GM12878 (cell line): ENCODE results near the gene PLCB4. TPM values are rescaled to one million over a fixed set of nuclear protein-coding genes. Genes with fewer than 3 reads are reported as not detected.

Source experiments
- ATAC-seq: fragments of 200-7000 bp; cut with Tn5 transposase; 3 replicates; pipeline ENCODE4 v1.9.1; 2020; ENCODE audit warnings: mild to moderate bottlenecking, moderate library complexity
- BruUV-seq: library from RNA; stranded (reverse); fragments of 400-500 nt; replicated peaks from 2 replicates; lab custom pipeline; 2021; lab: Mats Ljungman, UMichigan
- CTCF ChIA-PET: fragments of 300-600 bp; sonication (Branson Sonifier 250); formaldehyde crosslinking; extraction: SDS; loops from one replicate; lab custom pipeline; 2021; ENCODE audit warnings: inconsistent platforms; lab: Yijun Ruan, JAX
- POLR2A ChIA-PET: fragments of 350-600 bp; formaldehyde crosslinking; extraction: SDS; loops from one replicate; lab custom pipeline; 2021; ENCODE audit warnings: inconsistent platforms; lab: Charles Lee
- RAD21 ChIA-PET: fragments of 300-600 bp; sonication (Branson Sonifier 250); formaldehyde crosslinking; loops from one replicate; lab custom pipeline; 2023; ENCODE audit warnings: antibody characterized with exemption; ENCODE audit not compliant: unreplicated experiment; lab: Charles Lee
- SMC1A ChIA-PET: fragments of 300-600 bp; sonication (Branson Sonifier 250); formaldehyde crosslinking; loops from one replicate; lab custom pipeline; 2023; ENCODE audit not compliant: unreplicated experiment, uncharacterized antibody; lab: Charles Lee
- DNase-seq: peaks from one replicate; pipeline ENCODE4 v3.0.0-alpha.2; 2011; ENCODE audit warnings: low read depth, low spot score
- FAIRE-seq: peaks from 3 replicates; lab custom pipeline; 2011; peaks lifted over from hg19 to GRCh38; lab: Jason Lieb, UNC
- H2AFZ ChIP-seq: 2 replicates; pipeline ENCODE4 v1.6.0; 2011; ENCODE audit warnings: low read depth, low read length, control low read depth; ENCODE audit not compliant: control insufficient read depth
- H3K27ac ChIP-seq: 2 replicates; pipeline ENCODE4 v1.5.1; 2011; ENCODE audit warnings: control low read depth; ENCODE audit not compliant: control insufficient read depth, insufficient read depth
- H3K27me3 ChIP-seq, 2 experiments: replicated peaks in 1 of 2; 2 replicates each; pipeline versions ENCODE4 v1.6.0 to v1.6.1; 2011; ENCODE audit warnings: low read length in 1 of 2; ENCODE audit not compliant: control insufficient read depth in 2 of 2, insufficient read depth in 2 of 2
- H3K36me3 ChIP-seq, 2 experiments: 2 replicates each; pipeline ENCODE4 v1.5.1; 2011; ENCODE audit warnings: low read length in 1 of 2; ENCODE audit not compliant: control insufficient read depth in 2 of 2, insufficient read depth in 2 of 2
- H3K4me1 ChIP-seq: 2 replicates; pipeline ENCODE4 v1.6.1; 2011; ENCODE audit warnings: mild to moderate bottlenecking, low read length, moderate library complexity, mixed read lengths; ENCODE audit not compliant: control insufficient read depth, insufficient read depth
- H3K4me2 ChIP-seq: 2 replicates; pipeline ENCODE4 v1.6.0; 2011; ENCODE audit warnings: control low read depth; ENCODE audit not compliant: control insufficient read depth, insufficient read depth
- H3K4me3 ChIP-seq: fragments of 200-600 bp; sonication (generic); 2 replicates; pipeline ENCODE4 v1.5.1; 2016
- H3K79me2 ChIP-seq: 2 replicates; pipeline ENCODE4 v1.6.0; 2011; ENCODE audit warnings: low read length; ENCODE audit not compliant: control insufficient read depth, insufficient read depth
- H3K9ac ChIP-seq: 2 replicates; pipeline ENCODE4 v1.8.0; 2011; ENCODE audit warnings: low read length, control low read depth, mixed read lengths; ENCODE audit not compliant: control insufficient read depth, insufficient read depth
- H3K9me3 ChIP-seq: replicated peaks from 3 replicates; pipeline ENCODE4 v1.5.1; 2011; ENCODE audit warnings: mild to moderate bottlenecking, low read length; ENCODE audit not compliant: control insufficient read depth, insufficient read depth
- H4K20me1 ChIP-seq: 2 replicates; pipeline ENCODE4 v1.6.0; 2011; ENCODE audit not compliant: control insufficient read depth, insufficient read depth
- ATF3 ChIP-seq: IDR thresholded peaks from 2 replicates; pipeline ENCODE4 v1.6.1; 2011; ENCODE audit warnings: low read depth, mild to moderate bottlenecking, low read length, moderate library complexity, borderline replicate concordance; ENCODE audit errors: extremely low read depth
- BACH1 ChIP-seq: fragments of 450-650 bp; IDR thresholded peaks from 2 replicates; pipeline ENCODE4 v1.6.1; 2017; ENCODE audit warnings: mild to moderate bottlenecking, borderline replicate concordance
- BHLHE40 ChIP-seq, 2 experiments: fragments of 450-650 bp in 1 of 2; IDR thresholded peaks; 2 replicates each; pipeline ENCODE4 v1.6.1; 2011 to 2017; ENCODE audit warnings: low read depth in 2 of 2, borderline replicate concordance in 1 of 2, improper control_type of control experiment in 1 of 2, low read length in 1 of 2, mild to moderate bottlenecking in 1 of 2
- CBX3 ChIP-seq: fragments of 200-600 bp; sonication (generic); IDR thresholded peaks from 2 replicates; pipeline ENCODE4 v1.6.1; 2016; ENCODE audit warnings: low read depth, borderline replicate concordance
- CREB1 ChIP-seq: IDR thresholded peaks from 2 replicates; pipeline ENCODE4 v1.6.1; 2012; ENCODE audit warnings: low read depth, mild to moderate bottlenecking, inconsistent platforms
- EZH2 ChIP-seq: IDR thresholded peaks from 2 replicates; pipeline ENCODE4 v1.6.1; 2012; ENCODE audit warnings: low read depth, mild to moderate bottlenecking, control low read depth, inconsistent platforms, low read length, borderline replicate concordance; ENCODE audit not compliant: control insufficient read depth
- HDAC2 ChIP-seq: fragments of 200-600 bp; sonication (generic); IDR thresholded peaks from 2 replicates; pipeline ENCODE4 v1.6.1; 2017
- IRF4 ChIP-seq: IDR thresholded peaks from 2 replicates; pipeline ENCODE4 v1.6.1; 2011; ENCODE audit warnings: low read depth, low read length
- MXI1 ChIP-seq: fragments of 150-350 bp; IDR thresholded peaks from 2 replicates; pipeline ENCODE4 v1.6.1; 2011; ENCODE audit warnings: low read depth, mild to moderate bottlenecking, inconsistent platforms, low read length, improper control_type of control experiment
- NR2C1 ChIP-seq: fragments of 450-650 bp; IDR thresholded peaks from 2 replicates; pipeline ENCODE4 v1.6.1; 2017; ENCODE audit warnings: antibody characterized with exemption, mild to moderate bottlenecking, moderate library complexity
- POLR2AphosphoS5 ChIP-seq: IDR thresholded peaks from 2 replicates; pipeline ENCODE4 v1.6.1; 2011; ENCODE audit warnings: mild to moderate bottlenecking, low read length, inconsistent platforms
- RAD51 ChIP-seq: fragments of 450-650 bp; IDR thresholded peaks from 2 replicates; pipeline ENCODE4 v1.6.1; 2016; ENCODE audit warnings: moderate library complexity, mild to moderate bottlenecking, inconsistent platforms
- RFX5 ChIP-seq: IDR thresholded peaks from 2 replicates; pipeline ENCODE4 v1.6.1; 2011; ENCODE audit warnings: low read depth, low read length, improper control_type of control experiment
- SUPT20H ChIP-seq: IDR thresholded peaks from 2 replicates; pipeline ENCODE4 v1.6.1; 2011; ENCODE audit warnings: low read depth, mild to moderate bottlenecking, low read length, moderate library complexity, borderline replicate concordance; ENCODE audit not compliant: control insufficient read depth
- YY1 ChIP-seq: IDR thresholded peaks from 2 replicates; pipeline ENCODE4 v1.6.1; 2011; ENCODE audit warnings: low read depth, mild to moderate bottlenecking, low read length
- ZNF274 ChIP-seq: IDR thresholded peaks from one replicate; pipeline ENCODE4 v1.8.0; 2011; ENCODE audit not compliant: insufficient read length, insufficient read depth
- ZNF384 ChIP-seq: IDR thresholded peaks from 2 replicates; pipeline ENCODE4 v1.6.1; 2012; ENCODE audit warnings: low read depth, mild to moderate bottlenecking, low read length, improper control_type of control experiment, borderline replicate concordance
- ZSCAN29 ChIP-seq: fragments of 450-650 bp; IDR thresholded peaks from 2 replicates; pipeline ENCODE4 v1.6.1; 2017; ENCODE audit warnings: mild to moderate bottlenecking, moderate library complexity
- WGBS: methylation state at CpG from one replicate; pipeline ENCODE4 v1.1.6; 2016; ENCODE audit warnings: low lambda C conversion rate; ENCODE audit not compliant: insufficient replicate concordance, insufficient coverage; ENCODE audit errors: missing lambda C conversion rate; 5-methylcytosine and 5-hydroxymethylcytosine counted together
- in situ Hi-C: fragments of 300-500 bp; cut with MboI; formaldehyde crosslinking; loops from 9 replicates; pipeline ENCODE4 v1.14.3; 2018; ENCODE audit warnings: mixed read lengths
- intact Hi-C: fragments of 100-400 bp; cut with micrococcal nuclease; formaldehyde crosslinking; loops from one replicate; pipeline ENCODE4 v1.14.2; 2022; ENCODE audit not compliant: unreplicated experiment
- polyA plus RNA-seq, 11 experiments: library from polyadenylated mRNA; depleted of rRNA in 4 of 11; unstranded in 6 of 11; stranded (reverse) in 5 of 11; fragments of >200 nt; fragmentation: Nextera tagmentation in 4 of 11; fragmentation: Illumina TruSeq in 1 of 11; extraction: Ambion mirVana in 4 of 11; extraction: Trizol in 1 of 11; gene quantifications; 1 replicate in 1 of 11; 2 replicates in 10 of 11; pipeline versions ENCODE4 v1.2.1 to v1.2.3, GENCODE V29; 2011 to 2016; ENCODE audit warnings: inconsistent platforms in 2 of 11, missing spikeins in 2 of 11, low read depth in 1 of 11
- total RNA-seq, 4 experiments: library from RNA; depleted of rRNA in 3 of 4; stranded (reverse); fragments of >200 nt in 3 of 4; fragmentation: Illumina TruSeq in 1 of 4; extraction: Trizol in 1 of 4; gene quantifications; 2 replicates each; pipeline versions ENCODE4 v1.2.1 to v1.2.3, GENCODE V29; 2013 to 2021

Gene PLCB4
- total and polyA plus RNA-seq, 10 of the 15 experiments (the other 5 are each of a cell fraction or from before 2014, with no cell fraction given): not detected

DNA sequence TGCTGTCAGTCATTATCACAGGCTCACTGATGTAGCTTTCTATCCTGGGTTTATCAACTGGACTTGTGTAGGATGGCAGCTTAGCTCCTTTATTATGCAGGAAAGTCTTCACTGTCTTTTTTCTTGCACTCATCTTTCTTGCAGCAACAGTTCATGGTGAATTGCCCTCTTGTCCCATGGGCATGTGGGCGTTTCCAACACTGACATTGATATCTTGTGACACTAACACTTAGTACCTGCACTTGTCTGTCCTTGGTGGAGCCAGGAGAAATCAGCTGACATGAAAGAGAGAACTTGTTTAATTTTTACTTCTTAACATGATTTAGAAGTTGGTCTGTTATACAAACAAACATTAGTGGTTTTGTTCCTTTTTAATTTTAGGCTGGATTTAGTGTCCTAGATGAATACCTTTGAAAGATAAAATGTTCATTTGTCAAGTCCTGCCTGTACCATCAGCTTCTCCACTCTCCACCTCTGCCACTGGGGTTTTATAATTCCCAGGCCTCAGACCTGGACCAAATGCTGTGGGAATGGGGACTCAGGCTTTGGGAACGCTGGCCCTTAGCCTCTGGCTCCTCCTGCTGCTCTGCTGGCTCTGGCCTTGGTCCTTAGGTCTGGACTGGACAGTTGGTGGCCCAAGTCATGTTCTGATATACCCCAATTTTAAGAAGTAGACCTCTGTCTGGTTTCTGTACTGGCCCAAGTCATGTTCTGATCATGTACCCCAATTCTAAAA, 284.5 kb downstream of the PLCB4 start:
- WGBS: 0% methylated on average over 2 of the region's 2 CpGs
- no peak overlapping the region for H3K4me3 ChIP-seq
- no peaks in the 10 kb centered on the region for H4K20me1 ChIP-seq
- RAD21 ChIA-PET: no interaction called here
- no peaks in the 10 kb centered on the region for H3K36me3 ChIP-seq
- H2AFZ ChIP-seq: no peak overlapping the region
- no peak for TF ChIP-seq IRF4
- TF ChIP-seq BACH1: no peak
- TF ChIP-seq EZH2: no peak
- no peaks in the 10 kb centered on the region for H3K9me3 ChIP-seq
- SMC1A ChIA-PET: no interaction called here
- no TSS peak for BruUV-seq
- in situ Hi-C loops: loop anchor here (10.0 kb wide), 1 partner anchor 499 kb away; no protein-coding TSS in a partner anchor
- no peak overlapping the region for H3K27ac ChIP-seq
- POLR2A ChIA-PET: no interaction called here
- no peak overlapping the region for H3K4me2 ChIP-seq
- H3K79me2 ChIP-seq: no peaks in the 10 kb centered on the region
- FAIRE-seq (no peak), DNase-seq (no peak), ATAC-seq (no peak)
- H3K27me3 ChIP-seq: no peaks in the 10 kb centered on the region
- CTCF ChIA-PET: interaction anchor here (1.0 to 1.9 kb wide), 2 partner anchors 12 to 499 kb away, joined by 3 to 5 read pairs; no protein-coding TSS in a partner anchor
- no peaks in the 10 kb centered on the region for H3K4me1 ChIP-seq
- no peak overlapping the region for H3K9ac ChIP-seq
- intact Hi-C loops: loop anchor here (10.0 kb wide), 1 partner anchor 599 kb away; no protein-coding TSS in a partner anchor

GRCh38 chr20:9353916-9354276, 285.0 kb downstream of the PLCB4 start:
- no peak overlapping the region for H3K9ac ChIP-seq
- H3K9me3 ChIP-seq: no peaks in the 10 kb centered on the region
- no peak for FAIRE-seq
- ATAC-seq: no peak
- in situ Hi-C loops (loop anchor here (10.0 kb wide), 1 partner anchor 499 kb away; no protein-coding TSS in a partner anchor), intact Hi-C loops (loop anchor here (10.0 kb wide), 1 partner anchor 599 kb away; no protein-coding TSS in a partner anchor)
- ChIA-PET RAD21 (no interaction called here), SMC1A (interaction anchor here (0.8 kb wide), 1 partner anchor 9 kb away, joined by 5 read pairs; no protein-coding TSS in a partner anchor), CTCF (interaction anchor here (1.9 kb wide), 1 partner anchor 11 kb away, joined by 5 read pairs; no protein-coding TSS in a partner anchor), POLR2A (no interaction called here)
- H3K4me1 ChIP-seq: no peaks in the 10 kb centered on the region
- no peaks in the 10 kb centered on the region for H3K36me3 ChIP-seq
- WGBS: 33% methylated on average over 1 of the region's 1 CpG
- no peaks in the 10 kb centered on the region for H4K20me1 ChIP-seq
- no TSS peak for BruUV-seq
- no peak for DNase-seq
- no peaks in the 10 kb centered on the region for H3K27me3 ChIP-seq
- H3K79me2 ChIP-seq: no peaks in the 10 kb centered on the region
- H3K4me2 ChIP-seq: no peak overlapping the region
- H3K27ac ChIP-seq: no peak overlapping the region
- no peak overlapping the region for H2AFZ ChIP-seq
- H3K4me3 ChIP-seq: no peak overlapping the region
- TF ChIP-seq CBX3 (no peak), ZNF274 (no peak), ZNF384 (no peak), CREB1 (no peak), POLR2AphosphoS5 (no peak), BHLHE40 (IDR thresholded peaks at IDR 0.05; ENCODE audit: borderline replicate concordance in 1 of 2, low read depth in 2 of 2, low read length in 1 of 2) (no peak), RAD51 (no peak), HDAC2 (no peak), NR2C1 (no peak), ZSCAN29 (no peak), MXI1 (no peak), SUPT20H (no peak), ATF3 (no peak), RFX5 (no peak), YY1 (no peak), EZH2 (no peak)
